GM20431 (cell line): ENCODE data around the gene DNAJB5.
"Not testable (repeated sequence)": the region's sequence is repeated elsewhere in the genome, so short reads cannot be mapped to it uniquely, and the experiment has no call there.

Source experiments
- in situ Hi-C: fragments of 300-500 bp; cut with MseI, MboI; formaldehyde crosslinking; loops from one replicate; pipeline ENCODE4 v1.15.0; 2020; ENCODE audit warnings: low sequenced_read_pairs; ENCODE audit not compliant: unreplicated experiment

DNAJB5 gene

DNA sequence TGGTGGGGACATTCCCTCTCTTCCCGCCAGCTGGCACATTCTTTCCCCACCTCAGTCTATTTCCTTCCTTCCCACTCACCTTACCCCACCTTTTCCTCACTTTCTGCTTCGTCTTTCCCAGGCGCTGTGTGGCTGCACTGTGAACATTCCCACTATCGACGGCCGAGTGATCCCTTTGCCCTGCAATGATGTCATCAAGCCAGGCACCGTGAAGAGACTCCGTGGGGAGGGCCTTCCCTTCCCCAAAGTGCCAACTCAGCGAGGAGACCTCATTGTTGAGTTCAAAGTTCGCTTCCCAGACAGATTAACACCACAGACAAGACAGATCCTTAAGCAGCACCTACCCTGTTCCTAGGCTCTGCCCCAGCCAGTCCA is 7.3 kb downstream of the DNAJB5 start:
- in situ Hi-C loops = no loop called here

DNA sequence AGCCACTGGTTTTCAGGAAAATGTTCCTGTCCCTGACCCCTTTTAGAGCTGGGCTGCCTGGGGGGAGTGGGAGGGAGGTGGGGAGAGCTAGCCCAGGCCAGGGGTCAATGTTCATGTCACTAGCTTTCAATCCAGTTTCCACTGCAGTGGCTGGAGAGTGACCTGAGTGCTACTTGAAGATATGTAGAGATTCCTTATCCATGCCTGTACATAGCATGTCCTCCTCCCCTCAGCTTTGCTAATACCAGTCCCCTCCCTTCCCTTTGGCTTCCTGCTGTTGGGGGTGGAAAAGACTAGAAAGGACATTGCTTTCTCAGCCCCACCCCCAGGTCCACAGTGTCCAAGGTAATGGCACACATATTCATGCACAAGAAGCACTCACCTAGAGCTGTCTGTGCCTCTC is 7.8 kb downstream of the DNAJB5 start:
- in situ Hi-C loops = no loop called here

- in situ Hi-C loops = no loop called here
These were observed 8.7 kb downstream of the DNAJB5 start for GRCh38 chr9:34998266-34998665.

DNA sequence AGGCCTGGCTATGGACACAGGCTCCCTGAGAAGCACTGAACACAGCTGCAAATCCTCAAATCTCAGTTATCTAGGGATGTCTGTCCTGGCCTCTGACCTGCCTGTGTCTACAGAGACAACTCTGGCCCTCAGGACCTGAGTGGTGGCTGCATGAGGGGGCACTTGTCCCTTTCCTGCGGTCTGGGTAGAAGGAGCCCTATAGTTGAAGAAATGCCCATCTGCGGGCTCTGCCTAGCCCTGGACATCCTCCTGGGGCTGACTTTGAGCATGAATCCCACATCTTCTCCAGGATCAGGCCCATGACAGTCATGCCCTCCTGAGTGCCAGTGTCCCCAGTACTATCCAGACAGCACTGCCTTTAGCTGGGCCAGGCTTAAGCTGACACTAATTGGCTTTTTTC is 10.0 kb downstream of the DNAJB5 start:
- in situ Hi-C loops = no loop called here

- in situ Hi-C loops = no loop called here
These were observed 11.2 kb downstream of the DNAJB5 start for GRCh38 chr9:35000535-35001284.

DNA sequence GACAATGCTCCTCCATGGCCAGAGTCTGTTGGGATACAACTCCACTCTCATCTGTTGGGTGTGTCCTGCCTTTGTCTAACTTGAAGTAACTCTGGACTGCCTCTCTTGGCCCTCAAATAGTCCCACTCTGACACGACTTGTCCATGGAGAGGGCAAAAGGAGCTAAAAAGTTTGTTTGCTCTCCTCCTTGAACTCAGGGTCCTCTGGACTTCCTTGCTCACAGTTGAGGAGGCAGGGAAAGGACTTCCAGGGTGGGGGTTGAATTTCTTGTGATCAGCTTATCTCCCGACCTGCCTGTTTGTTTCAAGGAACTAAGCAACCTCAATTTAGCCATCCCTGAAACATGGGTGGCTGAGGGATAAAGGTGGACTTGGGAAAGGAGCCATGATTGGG is 11.7 kb downstream of the DNAJB5 start:
- in situ Hi-C loops = no loop called here

DNA sequence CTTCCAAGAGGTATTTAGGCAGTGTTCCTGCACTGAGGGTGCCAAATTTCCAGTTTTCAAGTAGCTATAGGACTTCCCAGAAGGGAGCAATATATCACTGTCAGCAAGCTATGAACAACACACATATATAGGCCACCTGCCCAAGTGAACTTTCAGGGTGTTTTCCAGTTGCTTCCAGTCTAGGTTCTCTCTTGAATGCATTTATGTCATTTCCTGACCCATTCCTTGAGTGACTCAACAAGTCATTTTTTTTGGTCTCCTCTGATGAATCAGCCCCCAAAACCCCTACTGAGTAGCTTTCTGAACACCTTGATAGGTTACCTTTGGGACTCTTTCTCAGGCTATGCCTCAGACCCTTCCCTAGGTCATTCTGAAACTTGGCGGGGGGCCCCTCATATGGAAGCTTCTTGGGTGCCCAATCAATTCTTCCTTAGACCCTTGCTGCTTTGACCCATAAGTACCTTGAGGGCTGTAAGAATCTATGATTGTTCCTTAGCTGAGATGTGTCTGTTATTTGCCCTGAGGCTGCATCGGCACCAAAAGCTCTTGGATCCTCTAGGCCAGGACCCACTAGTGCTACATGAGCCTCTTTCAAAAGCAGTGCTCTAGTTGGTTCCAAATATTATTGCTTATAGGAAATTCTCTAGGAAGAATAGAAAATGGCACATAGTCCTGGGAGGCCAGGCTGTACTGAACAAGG is 12.4 kb downstream of the DNAJB5 start:
- in situ Hi-C loops = no loop called here

- in situ Hi-C loops = no loop called here
These were observed 13.1 kb downstream of the DNAJB5 start for GRCh38 chr9:35002623-35003022.

- in situ Hi-C loops = not testable (repeated sequence)
These were observed 14.8 kb downstream of the DNAJB5 start for GRCh38 chr9:35004299-35004698.

- in situ Hi-C loops = no loop called here
These were observed 20.9 kb downstream of the DNAJB5 start for GRCh38 chr9:35010351-35010958.

DNA sequence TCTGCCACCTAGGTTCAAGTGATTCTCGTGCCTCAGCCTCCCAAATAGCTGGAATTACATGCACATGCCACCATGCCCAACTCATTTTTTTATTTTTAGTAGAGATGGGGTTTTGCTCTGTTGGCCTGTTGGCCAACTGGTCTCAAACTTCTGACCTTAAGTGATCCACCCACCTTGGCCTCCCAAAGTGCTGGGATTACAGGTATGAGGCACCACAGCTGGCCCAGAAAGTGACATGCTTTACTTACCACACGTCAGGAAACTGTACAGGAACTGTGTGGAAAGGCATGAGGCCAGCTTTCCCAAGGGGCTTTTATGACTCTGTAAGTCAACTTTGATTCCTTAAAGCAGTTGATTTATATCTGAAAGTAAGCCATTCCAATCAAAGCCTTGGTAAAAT is 25.0 kb downstream of the DNAJB5 start:
- in situ Hi-C loops = no loop called here

GRCh38 chr9:35023443-35023842 is 33.9 kb downstream of the DNAJB5 start:
- in situ Hi-C loops = not testable (repeated sequence)

GRCh38 chr9:35026671-35027070 is 37.1 kb downstream of the DNAJB5 start:
- in situ Hi-C loops = no loop called here

GRCh38 chr9:35027374-35027773 is 37.8 kb downstream of the DNAJB5 start:
- in situ Hi-C loops = no loop called here

DNA sequence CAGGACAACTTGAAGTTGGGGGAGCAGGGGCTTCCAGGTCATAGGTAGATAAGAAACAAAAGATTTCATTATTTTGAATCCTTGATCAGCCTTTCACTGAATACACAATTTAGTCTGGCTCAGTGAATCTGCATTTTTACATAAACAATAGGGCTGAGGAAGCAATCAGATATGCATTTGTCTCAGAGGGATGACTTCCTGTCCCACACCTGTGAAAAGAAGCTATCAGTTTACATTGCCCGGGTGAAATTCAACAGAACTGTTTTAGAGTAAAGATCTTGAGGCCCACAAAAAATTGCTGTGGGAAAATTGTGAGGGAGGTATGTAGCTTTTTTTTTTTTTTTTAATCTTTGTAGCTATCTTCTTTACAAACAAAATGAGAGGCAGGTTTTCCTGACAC is 38.3 kb downstream of the DNAJB5 start:
- in situ Hi-C loops = no loop called here

DNA sequence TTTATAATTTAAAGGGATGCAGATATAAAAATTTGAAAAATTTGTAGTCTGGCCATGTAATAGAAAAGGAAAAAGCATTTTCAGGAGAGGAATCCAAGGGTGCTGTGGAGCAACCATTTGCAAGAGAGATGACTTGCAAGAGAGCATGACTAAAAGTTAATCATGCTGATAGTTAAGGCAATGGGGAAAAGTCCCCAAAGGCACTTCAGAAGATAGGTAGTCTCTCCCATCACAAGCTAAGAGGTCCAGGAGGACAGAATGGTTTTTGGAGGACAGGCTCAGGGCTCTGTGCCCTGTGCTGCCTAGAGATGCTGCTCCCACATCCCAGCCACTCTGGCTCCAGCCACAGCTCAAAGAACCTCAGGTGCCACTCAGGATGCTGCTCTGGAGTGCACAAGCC is 38.8 kb downstream of the DNAJB5 start:
- in situ Hi-C loops = no loop called here

DNA sequence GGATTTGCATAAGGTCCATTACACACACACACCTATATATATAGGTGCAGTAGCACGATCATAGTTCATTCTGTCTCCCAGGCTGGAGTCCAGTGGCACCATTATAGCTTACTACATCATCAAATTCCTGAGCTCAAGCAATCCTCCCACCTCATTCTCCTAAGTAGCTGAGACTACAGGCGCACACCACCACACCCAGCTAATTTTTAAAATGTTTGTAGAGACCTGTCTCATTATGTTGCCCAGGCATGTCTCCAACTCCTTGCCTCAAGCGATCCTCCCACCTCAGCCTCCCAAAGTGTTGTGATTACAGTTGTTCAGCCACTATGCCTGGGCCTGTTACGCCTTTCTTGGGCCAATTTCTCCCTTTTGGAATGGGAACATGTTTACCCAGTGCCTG is 39.7 kb downstream of the DNAJB5 start:
- in situ Hi-C loops = no loop called here

GRCh38 chr9:35029852-35030251 is 40.3 kb downstream of the DNAJB5 start:
- in situ Hi-C loops = no loop called here

DNA sequence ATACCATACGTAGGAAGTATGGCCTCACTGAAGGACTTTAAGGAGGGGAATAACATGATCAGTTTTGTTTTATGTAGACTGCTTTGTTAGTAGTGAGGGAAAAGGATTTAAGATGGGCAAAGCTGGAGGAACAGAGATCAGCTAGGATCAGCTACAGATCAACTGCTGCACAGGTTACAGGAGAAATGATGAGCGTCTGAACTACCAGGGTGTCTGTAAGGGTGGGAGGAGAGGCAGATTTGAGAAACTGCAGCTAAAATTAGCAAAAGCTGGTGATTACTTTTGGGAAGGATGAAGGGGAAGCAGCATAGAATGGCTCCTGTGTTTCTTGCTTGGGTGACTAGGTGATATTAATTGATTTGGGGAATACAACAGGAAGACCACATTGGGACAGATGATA is 43.6 kb downstream of the DNAJB5 start:
- in situ Hi-C loops = no loop called here

DNA sequence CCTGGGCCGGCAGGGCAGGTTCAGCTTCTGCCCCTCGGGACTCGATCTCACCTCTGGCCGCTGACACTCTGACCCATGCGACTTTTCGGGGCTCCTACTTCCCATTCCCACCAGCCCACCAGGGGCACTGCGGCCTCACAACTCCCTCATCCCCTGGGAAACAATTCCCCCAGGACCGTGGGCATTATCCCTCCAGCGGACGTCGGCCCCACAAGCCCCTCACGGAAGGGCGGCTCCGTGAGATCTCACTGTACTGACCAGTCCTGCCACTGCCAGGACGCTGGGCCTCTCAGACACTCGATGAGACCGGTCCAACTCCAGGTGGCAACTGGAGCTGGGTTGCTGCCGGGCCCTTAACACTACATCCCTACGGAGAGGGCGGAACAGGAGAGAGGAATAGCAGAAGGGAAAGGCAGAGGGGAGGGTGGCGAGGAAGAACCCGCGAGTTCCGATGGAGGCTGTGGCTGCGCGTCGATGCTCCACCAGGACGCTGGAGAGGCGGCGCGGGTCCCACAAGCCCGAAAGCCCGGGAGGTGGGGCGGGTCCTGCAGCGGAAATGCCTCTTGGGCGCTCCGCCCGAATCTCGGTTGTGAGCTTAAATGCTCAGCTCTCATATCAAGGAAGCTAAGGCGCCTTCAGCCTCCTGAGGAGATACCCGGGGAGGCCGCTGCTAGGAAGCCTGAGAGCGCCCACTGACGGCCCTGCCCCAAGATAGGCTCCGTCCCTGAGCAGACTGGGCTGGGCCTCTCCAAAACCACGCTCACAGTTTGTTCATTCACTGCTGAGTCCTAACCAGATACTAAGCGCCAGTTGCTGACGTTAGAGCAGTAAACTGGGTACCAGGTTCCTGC is 46.5 kb downstream of the DNAJB5 start:
- in situ Hi-C loops = no loop called here
